ENCODE data around the gene EVX1. TPM values are rescaled to one million over a fixed set of nuclear protein-coding genes. Genes with fewer than 3 reads are reported as not detected.
A peak's percentile ranks its signal among the peaks of the same experiment; 100 is the strongest.

Gene EVX1
- total RNA-seq, 1 experiment from 2014 or later: not detected

GRCh38 chr7:27198138-27198841 lies 44.3 kb upstream of the EVX1 start:
- Mint-ChIP-seq H3K4me1 (ENCODE audit: low read depth, unreplicated experiment) (no peaks in the 10 kb centered on the region), H3K9me3 (ENCODE audit: unreplicated experiment) (no peaks in the 10 kb centered on the region), H3K36me3 (ENCODE audit: insufficient read depth, unreplicated experiment) (no peaks in the 10 kb centered on the region), H3K27me3 (ENCODE audit: insufficient read depth, unreplicated experiment) (peaks cover 10% of the 10 kb centered on the region), H3K4me3 (ENCODE audit: unreplicated experiment) (peak overlapping the region; percentile 76), H3K27ac (ENCODE audit: unreplicated experiment) (no peak overlapping the region)
- TF ChIP-seq CTCF (IDR thresholded peaks at IDR 0.05; ENCODE audit: insufficient read depth in 1 of 2, low read depth in 1 of 2, low read length in 1 of 2, severe bottlenecking in 1 of 2, unreplicated experiment in 1 of 2): no peak
- Histone ChIP-seq H3K27me3 (replicated peaks; ENCODE audit: control insufficient read depth, insufficient read depth, low read length) (peaks cover 2% of the 10 kb centered on the region), H3K4me1 (peaks cover 8% of the 10 kb centered on the region), H3K9me3 (no peaks in the 10 kb centered on the region), H3K36me3 (ENCODE audit: control insufficient read depth, insufficient read depth, low read length) (no peaks in the 10 kb centered on the region), H3K4me3 (ENCODE audit: low read depth, low read length) (no peak overlapping the region; the same call in 1 of the 2 replicates)
- CTCF ChIA-PET: interaction anchor here (0.9 to 1.3 kb wide), 2 partner anchors 18 to 576 kb away, joined by 3 to 4 read pairs; no protein-coding TSS in a partner anchor
- intact Hi-C loops (cut with micrococcal nuclease; ENCODE audit: unreplicated experiment): loop anchor here (5.0 kb wide), 1 partner anchor 584 kb away; no protein-coding TSS in a partner anchor
- POLR2A ChIA-PET: no interaction called here
- no TSS peak for BruUV-seq (replicated peaks)
- no peak for DNase-seq

GRCh38 chr7:27198871-27199801 lies 43.5 kb upstream of the EVX1 start:
- H3K36me3 ChIP-seq (ENCODE audit: control insufficient read depth, insufficient read depth, low read length): no peaks in the 10 kb centered on the region
- no peak for TF ChIP-seq CTCF (IDR thresholded peaks at IDR 0.05; ENCODE audit: insufficient read depth in 1 of 2, low read depth in 1 of 2, low read length in 1 of 2, severe bottlenecking in 1 of 2, unreplicated experiment in 1 of 2)
- ChIA-PET POLR2A (no interaction called here), CTCF (interaction anchor here (0.6 to 1.5 kb wide), 10 partner anchors 11 to 722 kb away, joined by 3 to 8 read pairs (median 3); no protein-coding TSS in a partner anchor)
- BruUV-seq (replicated peaks): no TSS peak
- H3K27me3 ChIP-seq (replicated peaks; ENCODE audit: control insufficient read depth, insufficient read depth, low read length): peaks cover 2% of the 10 kb centered on the region
- H3K4me3 ChIP-seq (ENCODE audit: low read depth, low read length): peak overlapping the region; percentile 59
- Mint-ChIP-seq H3K36me3 (ENCODE audit: insufficient read depth, unreplicated experiment) (no peaks in the 10 kb centered on the region), H3K27me3 (ENCODE audit: insufficient read depth, unreplicated experiment) (peaks cover 13% of the 10 kb centered on the region), H3K27ac (ENCODE audit: unreplicated experiment) (no peak overlapping the region), H3K4me1 (ENCODE audit: low read depth, unreplicated experiment) (no peaks in the 10 kb centered on the region), H3K9me3 (ENCODE audit: unreplicated experiment) (no peaks in the 10 kb centered on the region), H3K4me3 (ENCODE audit: unreplicated experiment) (peak overlapping the region; percentile 84)
- H3K9me3 ChIP-seq: no peaks in the 10 kb centered on the region
- DNase-seq: peak in 1 of 2 experiments; percentile 48
- intact Hi-C loops (cut with micrococcal nuclease; ENCODE audit: unreplicated experiment): loop anchor here (5.0 kb wide), 1 partner anchor 583 kb away; no protein-coding TSS in a partner anchor
- peaks cover 8% of the 10 kb centered on the region for H3K4me1 ChIP-seq

Measured in Caco-2 (cell line).